WTC11 (cell line): ENCODE results near the gene SENP1.

Source experiments
- CBFB ChIP-seq: sonication (generic); formaldehyde crosslinking; IDR thresholded peaks from 2 replicates; pipeline ENCODE4 v1.8.1; 2022; ENCODE audit warnings: mild to moderate bottlenecking, low read depth, missing genetic modification reagents
- ESRRA ChIP-seq: sonication (generic); formaldehyde crosslinking; IDR thresholded peaks from 2 replicates; pipeline ENCODE4 v1.8.1; 2022; ENCODE audit warnings: mild to moderate bottlenecking, missing genetic modification reagents, borderline replicate concordance
- FOXP1 ChIP-seq: sonication (generic); formaldehyde crosslinking; IDR thresholded peaks from 2 replicates; pipeline ENCODE4 v1.8.0; 2022; ENCODE audit warnings: missing genetic modification reagents, mild to moderate bottlenecking, moderate library complexity, borderline replicate concordance
- GABPB1 ChIP-seq: sonication (generic); formaldehyde crosslinking; IDR thresholded peaks from 2 replicates; pipeline ENCODE4 v1.8.1; 2023; ENCODE audit warnings: mild to moderate bottlenecking, missing genetic modification reagents
- HMGXB4 ChIP-seq: sonication (generic); formaldehyde crosslinking; IDR thresholded peaks from 2 replicates; pipeline ENCODE4 v1.8.1; 2023; ENCODE audit warnings: mild to moderate bottlenecking, moderate library complexity, missing genetic modification reagents
- NR2C2 ChIP-seq: sonication (generic); formaldehyde crosslinking; IDR thresholded peaks from 2 replicates; pipeline ENCODE4 v1.8.0; 2022; ENCODE audit warnings: mild to moderate bottlenecking, missing genetic modification reagents
- SMAD4 ChIP-seq: sonication (generic); formaldehyde crosslinking; IDR thresholded peaks from 2 replicates; pipeline ENCODE4 v1.8.0; 2022; ENCODE audit warnings: mild to moderate bottlenecking, missing genetic modification reagents
- ZNF532 ChIP-seq: fragments of 250-450 bp; sonication (Bioruptor Pico); IDR thresholded peaks from 2 replicates; pipeline ENCODE4 v1.9.0; 2021; ENCODE audit warnings: mild to moderate bottlenecking, borderline replicate concordance
- TF ChIP-seq, protein P1 (sequence below): sonication (generic); formaldehyde crosslinking; IDR thresholded peaks from 2 replicates; pipeline ENCODE4 v1.8.0; 2023; ENCODE audit warnings: missing genetic modification reagents, mild to moderate bottlenecking, borderline replicate concordance
- TF ChIP-seq, protein P2 (sequence below): fragments of 200-600 bp; IDR thresholded peaks from 2 replicates; pipeline ENCODE4 v1.8.0; 2022; ENCODE audit warnings: antibody characterized with exemption
- TF ChIP-seq, protein P3 (sequence below): sonication (generic); formaldehyde crosslinking; IDR thresholded peaks from 2 replicates; pipeline ENCODE4 v1.8.0; 2022; ENCODE audit warnings: mild to moderate bottlenecking, missing genetic modification reagents
- TF ChIP-seq, protein P4 (sequence below): sonication (generic); formaldehyde crosslinking; conservative IDR thresholded peaks from 2 replicates; pipeline ENCODE4 v1.8.1; 2022; ENCODE audit warnings: mild to moderate bottlenecking, missing genetic modification reagents
- TF ChIP-seq, protein P5 (sequence below): sonication (generic); formaldehyde crosslinking; IDR thresholded peaks from 2 replicates; pipeline ENCODE4 v1.8.1; 2022; ENCODE audit warnings: mild to moderate bottlenecking, moderate library complexity, missing genetic modification reagents
- TF ChIP-seq, protein P6 (sequence below): sonication (generic); formaldehyde crosslinking; IDR thresholded peaks from 2 replicates; pipeline ENCODE4 v1.8.0; 2022; ENCODE audit warnings: mild to moderate bottlenecking, missing genetic modification reagents

DNA sequence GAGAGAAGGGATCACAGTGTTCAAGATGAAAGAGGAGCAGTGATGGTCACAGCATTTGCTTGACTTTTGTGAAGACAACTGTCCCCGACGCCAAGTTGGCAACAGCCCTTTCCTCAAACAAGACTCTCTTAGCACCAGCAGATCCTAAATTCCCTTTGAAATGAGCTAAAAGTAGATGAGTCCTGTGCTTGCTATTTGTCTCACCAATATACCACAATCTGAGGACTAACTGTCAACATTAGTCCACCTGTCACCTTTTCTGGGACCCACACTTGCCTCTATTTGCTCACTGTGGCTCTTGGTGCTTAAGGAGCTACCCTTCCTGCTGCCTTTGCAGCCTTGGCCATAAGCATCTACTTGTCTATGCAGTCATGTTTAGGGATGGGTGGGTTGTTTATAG, 54.2 kb downstream of the SENP1 start:
- TF ChIP-seq, protein P1, sequence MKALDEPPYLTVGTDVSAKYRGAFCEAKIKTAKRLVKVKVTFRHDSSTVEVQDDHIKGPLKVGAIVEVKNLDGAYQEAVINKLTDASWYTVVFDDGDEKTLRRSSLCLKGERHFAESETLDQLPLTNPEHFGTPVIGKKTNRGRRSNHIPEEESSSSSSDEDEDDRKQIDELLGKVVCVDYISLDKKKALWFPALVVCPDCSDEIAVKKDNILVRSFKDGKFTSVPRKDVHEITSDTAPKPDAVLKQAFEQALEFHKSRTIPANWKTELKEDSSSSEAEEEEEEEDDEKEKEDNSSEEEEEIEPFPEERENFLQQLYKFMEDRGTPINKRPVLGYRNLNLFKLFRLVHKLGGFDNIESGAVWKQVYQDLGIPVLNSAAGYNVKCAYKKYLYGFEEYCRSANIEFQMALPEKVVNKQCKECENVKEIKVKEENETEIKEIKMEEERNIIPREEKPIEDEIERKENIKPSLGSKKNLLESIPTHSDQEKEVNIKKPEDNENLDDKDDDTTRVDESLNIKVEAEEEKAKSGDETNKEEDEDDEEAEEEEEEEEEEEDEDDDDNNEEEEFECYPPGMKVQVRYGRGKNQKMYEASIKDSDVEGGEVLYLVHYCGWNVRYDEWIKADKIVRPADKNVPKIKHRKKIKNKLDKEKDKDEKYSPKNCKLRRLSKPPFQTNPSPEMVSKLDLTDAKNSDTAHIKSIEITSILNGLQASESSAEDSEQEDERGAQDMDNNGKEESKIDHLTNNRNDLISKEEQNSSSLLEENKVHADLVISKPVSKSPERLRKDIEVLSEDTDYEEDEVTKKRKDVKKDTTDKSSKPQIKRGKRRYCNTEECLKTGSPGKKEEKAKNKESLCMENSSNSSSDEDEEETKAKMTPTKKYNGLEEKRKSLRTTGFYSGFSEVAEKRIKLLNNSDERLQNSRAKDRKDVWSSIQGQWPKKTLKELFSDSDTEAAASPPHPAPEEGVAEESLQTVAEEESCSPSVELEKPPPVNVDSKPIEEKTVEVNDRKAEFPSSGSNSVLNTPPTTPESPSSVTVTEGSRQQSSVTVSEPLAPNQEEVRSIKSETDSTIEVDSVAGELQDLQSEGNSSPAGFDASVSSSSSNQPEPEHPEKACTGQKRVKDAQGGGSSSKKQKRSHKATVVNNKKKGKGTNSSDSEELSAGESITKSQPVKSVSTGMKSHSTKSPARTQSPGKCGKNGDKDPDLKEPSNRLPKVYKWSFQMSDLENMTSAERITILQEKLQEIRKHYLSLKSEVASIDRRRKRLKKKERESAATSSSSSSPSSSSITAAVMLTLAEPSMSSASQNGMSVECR: no peak
- TF ChIP-seq CBFB (CRISPR knock-in tag): no peak
- TF ChIP-seq FOXP1: no peak
- TF ChIP-seq, protein P2, sequence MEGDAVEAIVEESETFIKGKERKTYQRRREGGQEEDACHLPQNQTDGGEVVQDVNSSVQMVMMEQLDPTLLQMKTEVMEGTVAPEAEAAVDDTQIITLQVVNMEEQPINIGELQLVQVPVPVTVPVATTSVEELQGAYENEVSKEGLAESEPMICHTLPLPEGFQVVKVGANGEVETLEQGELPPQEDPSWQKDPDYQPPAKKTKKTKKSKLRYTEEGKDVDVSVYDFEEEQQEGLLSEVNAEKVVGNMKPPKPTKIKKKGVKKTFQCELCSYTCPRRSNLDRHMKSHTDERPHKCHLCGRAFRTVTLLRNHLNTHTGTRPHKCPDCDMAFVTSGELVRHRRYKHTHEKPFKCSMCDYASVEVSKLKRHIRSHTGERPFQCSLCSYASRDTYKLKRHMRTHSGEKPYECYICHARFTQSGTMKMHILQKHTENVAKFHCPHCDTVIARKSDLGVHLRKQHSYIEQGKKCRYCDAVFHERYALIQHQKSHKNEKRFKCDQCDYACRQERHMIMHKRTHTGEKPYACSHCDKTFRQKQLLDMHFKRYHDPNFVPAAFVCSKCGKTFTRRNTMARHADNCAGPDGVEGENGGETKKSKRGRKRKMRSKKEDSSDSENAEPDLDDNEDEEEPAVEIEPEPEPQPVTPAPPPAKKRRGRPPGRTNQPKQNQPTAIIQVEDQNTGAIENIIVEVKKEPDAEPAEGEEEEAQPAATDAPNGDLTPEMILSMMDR: no peak
- TF ChIP-seq, protein P3, sequence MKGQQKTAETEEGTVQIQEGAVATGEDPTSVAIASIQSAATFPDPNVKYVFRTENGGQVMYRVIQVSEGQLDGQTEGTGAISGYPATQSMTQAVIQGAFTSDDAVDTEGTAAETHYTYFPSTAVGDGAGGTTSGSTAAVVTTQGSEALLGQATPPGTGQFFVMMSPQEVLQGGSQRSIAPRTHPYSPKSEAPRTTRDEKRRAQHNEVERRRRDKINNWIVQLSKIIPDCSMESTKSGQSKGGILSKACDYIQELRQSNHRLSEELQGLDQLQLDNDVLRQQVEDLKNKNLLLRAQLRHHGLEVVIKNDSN (CRISPR knock-in tag): no peak
- TF ChIP-seq SMAD4 (CRISPR knock-in tag): no peak
- TF ChIP-seq NR2C2: no peak
- TF ChIP-seq HMGXB4 (CRISPR knock-in tag): no peak
- TF ChIP-seq ZNF532 (CRISPR knock-in tag): no peak
- TF ChIP-seq, protein P4, sequence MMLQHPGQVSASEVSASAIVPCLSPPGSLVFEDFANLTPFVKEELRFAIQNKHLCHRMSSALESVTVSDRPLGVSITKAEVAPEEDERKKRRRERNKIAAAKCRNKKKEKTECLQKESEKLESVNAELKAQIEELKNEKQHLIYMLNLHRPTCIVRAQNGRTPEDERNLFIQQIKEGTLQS (CRISPR knock-in tag): no peak
- TF ChIP-seq, protein P5, sequence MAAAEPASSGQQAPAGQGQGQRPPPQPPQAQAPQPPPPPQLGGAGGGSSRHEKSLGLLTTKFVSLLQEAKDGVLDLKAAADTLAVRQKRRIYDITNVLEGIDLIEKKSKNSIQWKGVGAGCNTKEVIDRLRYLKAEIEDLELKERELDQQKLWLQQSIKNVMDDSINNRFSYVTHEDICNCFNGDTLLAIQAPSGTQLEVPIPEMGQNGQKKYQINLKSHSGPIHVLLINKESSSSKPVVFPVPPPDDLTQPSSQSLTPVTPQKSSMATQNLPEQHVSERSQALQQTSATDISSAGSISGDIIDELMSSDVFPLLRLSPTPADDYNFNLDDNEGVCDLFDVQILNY (CRISPR knock-in tag): no peak
- TF ChIP-seq GABPB1 (CRISPR knock-in tag): no peak
- no peak for TF ChIP-seq ESRRA (CRISPR knock-in tag)
- TF ChIP-seq, protein P6, sequence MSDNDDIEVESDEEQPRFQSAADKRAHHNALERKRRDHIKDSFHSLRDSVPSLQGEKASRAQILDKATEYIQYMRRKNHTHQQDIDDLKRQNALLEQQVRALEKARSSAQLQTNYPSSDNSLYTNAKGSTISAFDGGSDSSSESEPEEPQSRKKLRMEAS (CRISPR knock-in tag): no peak
